WTC11 (cell line): Measurements from ENCODE around the gene RPL22L1. TPM values are rescaled to one million over a fixed set of nuclear protein-coding genes. Genes with fewer than 3 reads are reported as not detected.

Source experiments
- ATAC-seq: fragments of 200-7000 bp; cut with Tn5 transposase; 2 replicates; pipeline ENCODE4 v1.10.0; 2021; ENCODE audit warnings: mild to moderate bottlenecking, moderate library complexity
- CTCF ChIA-PET: fragments of 300-600 bp; sonication (Branson Sonifier 250); formaldehyde crosslinking; loops from one replicate; lab custom pipeline; 2021; ENCODE audit warnings: antibody characterized with exemption; lab: Charles Lee
- POLR2A ChIA-PET: fragments of 350-600 bp; sonication (Branson Sonifier 250); formaldehyde crosslinking; loops from one replicate; lab custom pipeline; 2021; ENCODE audit warnings: antibody characterized with exemption; lab: Charles Lee
- DNase-seq: peaks from one replicate; pipeline ENCODE4 v3.0.0; 2021; ENCODE audit warnings: low spot score
- H3K27ac Mint-ChIP-seq: 2 replicates; pipeline ENCODE4 v1.8.0; 2021; ENCODE audit warnings: mixed read lengths
- H3K27me3 Mint-ChIP-seq: 2 replicates; pipeline ENCODE4 v1.8.0; 2021; ENCODE audit warnings: low read depth, mild to moderate bottlenecking, moderate library complexity, mixed read lengths
- H3K36me3 Mint-ChIP-seq: 2 replicates; pipeline ENCODE4 v1.8.0; 2021; ENCODE audit warnings: mixed read lengths
- H3K4me1 Mint-ChIP-seq: 2 replicates; pipeline ENCODE4 v1.8.0; 2022; ENCODE audit warnings: mixed read lengths
- H3K4me3 Mint-ChIP-seq: 2 replicates; pipeline ENCODE4 v1.8.0; 2021; ENCODE audit warnings: mild to moderate bottlenecking, moderate library complexity, mixed read lengths
- H3K9me3 Mint-ChIP-seq: 2 replicates; pipeline ENCODE4 v1.8.0; 2021; ENCODE audit warnings: mixed read lengths
- AR ChIP-seq: fragments of 250-450 bp; sonication (Bioruptor Pico); IDR thresholded peaks from 2 replicates; pipeline ENCODE4 v1.9.0; 2021; ENCODE audit warnings: mild to moderate bottlenecking
- E2F5 ChIP-seq: sonication (generic); formaldehyde crosslinking; IDR thresholded peaks from 2 replicates; pipeline ENCODE4 v1.8.1; 2022; ENCODE audit warnings: mild to moderate bottlenecking, moderate library complexity, missing genetic modification reagents
- FOXK1 ChIP-seq: sonication (generic); formaldehyde crosslinking; IDR thresholded peaks from 2 replicates; pipeline ENCODE4 v1.8.0; 2022; ENCODE audit warnings: mild to moderate bottlenecking, moderate library complexity, missing genetic modification reagents
- PRDM15 ChIP-seq: sonication (generic); formaldehyde crosslinking; IDR thresholded peaks from 2 replicates; pipeline ENCODE4 v1.8.0; 2022; ENCODE audit warnings: missing genetic modification reagents
- SP1 ChIP-seq: sonication (generic); formaldehyde crosslinking; conservative IDR thresholded peaks from 2 replicates; pipeline ENCODE4 v1.8.1; 2022; ENCODE audit warnings: missing genetic modification reagents
- ZBTB43 ChIP-seq: sonication (generic); formaldehyde crosslinking; IDR thresholded peaks from 2 replicates; pipeline ENCODE4 v1.8.1; 2023; ENCODE audit warnings: mild to moderate bottlenecking, missing genetic modification reagents
- total RNA-seq: library from RNA; stranded (reverse); gene quantifications from 3 replicates; pipeline ENCODE4 v1.2.3, GENCODE V29; 2021

Gene RPL22L1
- total RNA-seq, 1 experiment from 2014 or later: 169 TPM

GRCh38 chr3:170815340-170815739 is 54.7 kb downstream of the RPL22L1 start:
- ATAC-seq: peak; percentile 65
- POLR2A ChIA-PET: no interaction called here

More at GRCh38 chr3:170815340-170815739, 54.7 kb downstream of the RPL22L1 start:
- Mint-ChIP-seq H3K4me1 (peaks cover 86% of the 10 kb centered on the region), H3K9me3 (no peaks in the 10 kb centered on the region), H3K27me3 (peaks cover 11% of the 10 kb centered on the region), H3K4me3 (no peak overlapping the region), H3K36me3 (no peaks in the 10 kb centered on the region), H3K27ac (no peak overlapping the region)
- TF ChIP-seq FOXK1 (CRISPR knock-in tag) (peak; percentile 96), PRDM15 (CRISPR knock-in tag) (no peak), SP1 (CRISPR knock-in tag) (0 out of 2 replicates have a peak, but pooled peaks have one; percentile 35), ZBTB43 (CRISPR knock-in tag) (no peak), AR (CRISPR knock-in tag) (no peak), E2F5 (CRISPR knock-in tag) (no peak)
- peak; percentile 73 for DNase-seq
- CTCF ChIA-PET: interaction anchor here (0.8 to 7.2 kb wide), 5 partner anchors 14 to 403 kb away, joined by 3 to 138 read pairs (median 4); partner anchors contain the start of gene SLC7A14

Other genes starting within 250 kb of the RPL22L1 start
- gene EIF5A2, start 38.4 kb upstream of the RPL22L1 start, total RNA-seq: 7.6 to 8.6 TPM (median 7.7 TPM) in 3 replicates
- 0.16 TPM in 1 of 3 replicates, not detected in the others for gene SLC2A2, start 156.5 kb upstream of the RPL22L1 start, total RNA-seq